Skeletal muscle satellite cell (primary cell): ENCODE data around the gene NEDD9.

Experiments
- H3K27me3 ChIP-seq: 2 replicates; pipeline ENCODE4 v1.7.0; 2013; ENCODE audit warnings: low read length; ENCODE audit not compliant: control insufficient read depth, insufficient read depth
- H3K36me3 ChIP-seq: 2 replicates; pipeline ENCODE4 v1.7.0; 2013; ENCODE audit warnings: mild to moderate bottlenecking, control low read depth, low read length; ENCODE audit not compliant: insufficient read depth
- H3K4me1 ChIP-seq: 2 replicates; pipeline ENCODE4 v1.7.0; 2013; ENCODE audit warnings: low read length; ENCODE audit not compliant: control insufficient read depth, insufficient read depth
- H3K4me2 ChIP-seq: 2 replicates; pipeline ENCODE4 v1.7.0; 2013; ENCODE audit warnings: mild to moderate bottlenecking, low read length
- H3K4me3 ChIP-seq: 2 replicates; pipeline ENCODE4 v1.7.0; 2013; ENCODE audit warnings: low read length
- H3K9ac ChIP-seq: 2 replicates; pipeline ENCODE4 v1.7.0; 2013; ENCODE audit warnings: mild to moderate bottlenecking, low read depth, low read length, moderate library complexity
- H3K9me3 ChIP-seq: replicated peaks from 2 replicates; pipeline ENCODE4 v1.7.0; 2013; ENCODE audit warnings: mild to moderate bottlenecking, control low read depth, low read length

NEDD9 gene

DNA sequence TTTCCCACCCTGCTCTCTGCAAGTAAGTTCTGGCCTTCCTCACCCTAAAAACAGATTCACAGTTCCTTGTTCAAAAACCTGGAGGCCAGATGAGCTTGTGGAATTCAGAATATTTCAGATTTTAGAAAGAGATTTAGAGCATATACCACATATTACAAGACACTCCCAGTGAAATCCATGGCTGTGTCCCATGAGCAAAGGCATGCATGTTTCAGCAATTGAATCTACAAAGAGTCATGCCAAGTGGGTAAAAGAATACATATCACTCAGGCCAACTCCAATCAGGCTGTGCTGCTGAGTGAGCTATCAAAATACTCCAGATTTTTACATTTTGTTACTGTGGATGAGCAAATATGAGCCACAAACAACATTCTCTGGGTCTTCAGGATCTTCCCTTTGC, 10.2 kb upstream of the NEDD9 start:
- Histone ChIP-seq H3K4me1 (no peaks in the 10 kb centered on the region), H3K4me3 (no peak overlapping the region), H3K36me3 (no peaks in the 10 kb centered on the region), H3K9ac (no peak overlapping the region), H3K9me3 (no peaks in the 10 kb centered on the region), H3K4me2 (no peak overlapping the region), H3K27me3 (no peaks in the 10 kb centered on the region)

DNA sequence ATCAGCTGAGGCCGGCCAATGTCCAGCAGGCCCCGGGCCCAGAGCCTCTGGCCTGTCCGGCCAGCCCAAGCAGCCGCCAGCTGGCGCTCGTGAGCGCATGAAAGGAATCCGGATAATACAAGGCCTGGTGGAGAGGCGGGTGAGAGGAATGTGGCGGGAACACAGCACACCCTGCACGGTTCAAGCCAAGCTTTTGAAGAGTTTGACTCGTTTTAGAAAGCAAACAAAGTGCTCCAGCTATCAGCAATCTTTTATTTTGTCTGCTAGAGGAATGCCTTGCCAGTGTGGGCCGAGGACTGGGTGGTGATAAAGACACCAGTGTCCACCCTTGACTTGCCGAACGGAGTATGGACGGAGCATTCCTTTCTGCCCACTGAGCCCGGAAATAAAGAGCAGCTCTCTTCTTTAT, 9.3 kb upstream of the NEDD9 start:
- Histone ChIP-seq H3K4me2 (no peak overlapping the region), H3K9ac (no peak overlapping the region), H3K4me3 (no peak overlapping the region), H3K4me1 (peaks cover under 1% of the 10 kb centered on the region), H3K27me3 (no peaks in the 10 kb centered on the region), H3K36me3 (no peaks in the 10 kb centered on the region), H3K9me3 (no peaks in the 10 kb centered on the region)

GRCh38 chr6:11241154-11241792, 8.8 kb upstream of the NEDD9 start:
- Histone ChIP-seq H3K27me3 (no peaks in the 10 kb centered on the region), H3K36me3 (no peaks in the 10 kb centered on the region)

GRCh38 chr6:11237956-11238355, 5.5 kb upstream of the NEDD9 start:
- Histone ChIP-seq H3K4me2 (no peak overlapping the region), H3K4me1 (peaks cover 16% of the 10 kb centered on the region), H3K36me3 (no peaks in the 10 kb centered on the region), H3K4me3 (no peak overlapping the region), H3K9me3 (no peaks in the 10 kb centered on the region), H3K27me3 (no peaks in the 10 kb centered on the region), H3K9ac (no peak overlapping the region)

More at GRCh38 chr6:11241154-11241792, 8.8 kb upstream of the NEDD9 start:
- Histone ChIP-seq H3K4me1 (peaks cover 5% of the 10 kb centered on the region), H3K4me3 (no peak overlapping the region), H3K4me2 (no peak overlapping the region), H3K9ac (no peak overlapping the region), H3K9me3 (no peaks in the 10 kb centered on the region)

GRCh38 chr6:11237428-11237827, 5.0 kb upstream of the NEDD9 start:
- Histone ChIP-seq H3K4me2 (no peak overlapping the region), H3K4me3 (no peak overlapping the region), H3K9me3 (no peaks in the 10 kb centered on the region), H3K36me3 (no peaks in the 10 kb centered on the region), H3K27me3 (no peaks in the 10 kb centered on the region), H3K9ac (no peak overlapping the region), H3K4me1 (peaks cover 17% of the 10 kb centered on the region)

DNA sequence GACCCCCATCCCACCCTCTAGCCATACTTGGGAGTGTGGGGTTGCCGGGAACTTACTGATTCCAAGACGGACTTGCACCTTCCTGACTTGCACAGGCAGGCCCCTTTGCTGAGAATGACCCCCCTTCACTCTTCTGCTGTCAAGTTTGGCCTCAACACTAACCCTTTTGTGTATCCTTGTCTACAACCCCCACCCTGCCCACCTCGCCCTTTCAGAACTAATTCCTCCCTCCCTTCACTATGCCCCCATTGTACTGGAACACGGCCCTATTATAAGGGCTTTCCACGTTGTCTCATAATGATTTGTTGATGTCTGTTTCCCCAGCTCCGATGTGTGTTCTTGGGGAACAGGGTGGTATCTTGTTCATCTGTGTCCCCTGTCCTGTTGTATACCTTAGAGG, 4.4 kb upstream of the NEDD9 start:
- Histone ChIP-seq H3K4me1 (peaks cover 17% of the 10 kb centered on the region), H3K9ac (no peak overlapping the region), H3K27me3 (no peaks in the 10 kb centered on the region), H3K4me2 (no peak overlapping the region), H3K9me3 (no peaks in the 10 kb centered on the region), H3K4me3 (no peak overlapping the region), H3K36me3 (no peaks in the 10 kb centered on the region)

DNA sequence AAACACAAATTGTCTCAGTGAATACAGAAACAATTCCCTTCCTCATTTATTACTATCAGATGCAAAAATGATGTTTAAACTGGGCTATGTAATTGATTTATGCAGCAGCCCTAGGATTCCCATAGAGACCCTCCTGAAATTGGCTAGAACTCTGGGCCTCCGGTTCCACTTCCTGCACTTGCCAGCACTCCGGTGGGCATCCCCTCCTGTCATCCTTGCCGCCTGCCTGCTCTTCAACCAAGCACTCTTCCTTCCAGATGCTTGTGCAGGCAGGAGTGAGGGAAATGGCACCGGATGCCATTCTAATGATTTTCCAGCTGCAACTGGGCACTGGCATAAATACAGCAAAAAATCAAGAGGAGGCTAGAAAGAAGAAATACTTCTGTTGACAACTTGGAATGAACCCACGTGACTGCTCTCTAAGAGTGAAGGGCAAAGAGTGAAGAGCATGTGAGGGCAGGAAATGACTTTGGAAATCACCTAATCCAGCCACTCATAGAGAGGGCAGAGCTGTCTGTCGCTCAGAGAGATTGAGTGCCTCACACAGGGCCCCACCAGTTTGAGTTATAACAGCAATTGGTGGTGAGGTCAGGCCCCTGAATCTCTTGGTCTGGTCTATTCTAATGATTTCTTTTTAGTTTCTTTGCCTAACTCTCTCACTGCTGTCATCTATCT, 3.7 kb upstream of the NEDD9 start:
- Histone ChIP-seq H3K9me3 (no peaks in the 10 kb centered on the region), H3K27me3 (no peaks in the 10 kb centered on the region), H3K36me3 (no peaks in the 10 kb centered on the region)

GRCh38 chr6:11235062-11235461, 2.6 kb upstream of the NEDD9 start:
- H3K4me2 ChIP-seq, result no peak overlapping the region
- H3K9ac ChIP-seq, result no peak overlapping the region
- H3K27me3 ChIP-seq, result no peaks in the 10 kb centered on the region
- no peaks in the 10 kb centered on the region for H3K9me3 ChIP-seq
- no peaks in the 10 kb centered on the region for H3K36me3 ChIP-seq
- H3K4me3 ChIP-seq, result no peak overlapping the region
- H3K4me1 ChIP-seq, result peaks cover 27% of the 10 kb centered on the region

More for the DNA sequence above, 3.7 kb upstream of the NEDD9 start:
- H3K9ac ChIP-seq, result no peak overlapping the region
- H3K4me3 ChIP-seq, result no peak overlapping the region
- H3K4me2 ChIP-seq, result no peak overlapping the region
- H3K4me1 ChIP-seq, result peaks cover 17% of the 10 kb centered on the region

DNA sequence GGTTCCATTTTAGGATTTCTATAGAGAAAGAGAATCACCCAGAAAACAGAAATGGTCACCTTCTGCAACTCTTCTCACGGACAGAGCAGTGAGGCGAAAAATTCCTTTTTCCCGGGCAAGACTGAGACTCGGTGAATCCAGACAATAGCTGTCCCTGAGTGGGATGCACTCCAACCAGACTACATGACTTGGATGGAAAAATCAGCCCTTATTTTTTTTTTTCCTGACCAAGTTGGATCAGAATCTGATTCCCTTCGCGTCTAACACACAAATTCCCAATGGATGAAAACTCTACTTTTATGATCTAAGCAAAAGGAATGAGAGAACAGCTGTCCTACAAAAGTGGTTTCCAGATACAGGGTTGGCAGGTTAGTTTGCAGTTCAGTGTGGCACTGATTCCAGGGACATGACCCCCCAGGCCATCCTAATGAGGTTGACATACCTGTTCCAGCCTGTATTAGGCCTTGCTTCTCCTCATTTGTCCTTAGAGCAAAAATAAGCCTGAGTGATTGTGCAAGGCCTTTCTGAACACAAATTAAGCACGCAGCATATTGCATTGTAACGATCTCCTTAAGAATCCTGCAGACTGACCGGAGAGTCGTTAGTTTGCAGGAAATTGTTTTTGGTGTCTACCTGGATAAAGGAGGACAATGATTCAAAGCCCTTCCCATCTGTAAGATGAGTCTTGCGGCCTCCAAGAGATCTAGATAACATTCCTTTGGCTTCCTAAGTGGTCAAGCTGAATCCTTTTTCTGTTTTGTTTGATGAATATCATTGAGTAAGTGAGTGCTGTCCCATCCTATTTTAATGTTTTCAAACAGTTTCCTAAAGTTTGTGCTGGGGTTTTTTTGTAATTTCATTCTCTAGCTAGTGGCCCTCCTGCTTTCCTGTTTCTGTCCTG, 1.5 kb upstream of the NEDD9 start:
- peak overlapping the region; percentile 77 for H3K4me2 ChIP-seq
- H3K9ac ChIP-seq, result no peak overlapping the region
- H3K36me3 ChIP-seq, result no peaks in the 10 kb centered on the region
- no peaks in the 10 kb centered on the region for H3K9me3 ChIP-seq
- peaks cover 39% of the 10 kb centered on the region for H3K4me1 ChIP-seq
- H3K27me3 ChIP-seq, result no peaks in the 10 kb centered on the region
- no peak overlapping the region for H3K4me3 ChIP-seq

- H3K4me1 ChIP-seq, result peaks cover 40% of the 10 kb centered on the region
- no peaks in the 10 kb centered on the region for H3K9me3 ChIP-seq
- no peaks in the 10 kb centered on the region for H3K36me3 ChIP-seq
- no peaks in the 10 kb centered on the region for H3K27me3 ChIP-seq
- peak overlapping the region; percentile 88 for H3K9ac ChIP-seq
- H3K4me3 ChIP-seq, result peak overlapping the region; percentile 74
- peak overlapping the region; percentile 77 for H3K4me2 ChIP-seq
These were observed 530 bp upstream of the NEDD9 start for GRCh38 chr6:11232770-11233626.
